Testis (tissue), 2 donors: ENCODE results near the gene ATP5PD.

Experiments
- CTCF ChIP-seq, 3 experiments: fragments of 450-650 bp in 2 of 3; fragments of 200-600 bp in 1 of 3; sonication (generic) in 1 of 3; IDR thresholded peaks; one replicate each; pipeline ENCODE4 v1.5.1; 2016 to 2019; ENCODE audit warnings: antibody characterized with exemption in 3 of 3, mild to moderate bottlenecking in 2 of 3, moderate library complexity in 1 of 3
- POLR2A ChIP-seq: fragments of 450-650 bp; IDR thresholded peaks from one replicate; pipeline ENCODE4 v1.6.1; 2017; ENCODE audit warnings: antibody characterized with exemption, mild to moderate bottlenecking, moderate library complexity

DNA sequence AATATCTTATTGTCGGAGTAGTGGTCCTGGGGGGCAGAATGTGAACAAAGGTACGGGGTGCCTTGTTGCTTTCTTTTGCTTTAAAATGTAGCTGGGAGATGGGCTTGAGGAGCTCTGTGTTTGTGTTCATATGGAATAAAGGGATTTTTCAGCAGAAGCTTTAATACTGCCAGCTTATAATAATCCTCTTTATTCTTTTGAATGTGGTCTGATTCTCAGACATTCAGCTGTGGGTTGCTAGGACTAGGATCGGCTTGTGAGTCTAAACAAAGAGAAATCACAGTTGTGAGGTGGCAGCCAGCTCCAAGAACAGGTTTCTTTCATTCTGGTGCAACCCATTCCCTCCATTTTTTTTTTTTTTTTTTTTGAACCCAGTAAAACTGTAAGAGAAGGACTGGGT is 27.1 kb downstream of the ATP5PD start:
- no peak for TF ChIP-seq CTCF (IDR thresholded peaks at IDR 0.05)
- no peak for TF ChIP-seq POLR2A
